Measurements from ENCODE around the gene BTBD10. TPM values are rescaled to one million over a fixed set of nuclear protein-coding genes. Genes with fewer than 3 reads are reported as not detected.
"Not testable (repeated sequence)": the region's sequence is repeated elsewhere in the genome, so short reads cannot be mapped to it uniquely, and the experiment has no call there.

Gene BTBD10
- total RNA-seq, 2 experiments from 2014 or later = 20.9 to 21.0 TPM

DNA sequence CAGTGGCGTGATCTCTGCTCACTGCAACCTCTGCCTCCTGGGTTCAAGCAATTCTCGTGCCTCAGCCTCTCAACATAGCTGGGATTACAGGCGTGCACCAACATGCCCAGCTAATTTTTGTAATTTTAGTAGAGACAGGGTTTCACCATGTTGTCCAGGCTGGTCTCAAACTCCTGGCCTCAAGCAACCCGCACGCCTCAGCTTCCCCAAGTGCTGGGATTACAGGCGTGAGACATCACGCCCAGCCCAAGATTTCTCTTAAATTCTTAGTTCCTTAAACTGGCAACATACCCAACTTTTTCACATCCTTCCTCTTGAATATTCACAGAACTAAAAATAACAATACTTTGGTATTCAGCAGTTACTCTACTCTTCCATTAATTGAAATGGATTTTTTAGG is 26.2 kb downstream of the BTBD10 start:
- H3K4me1 Mint-ChIP-seq (ENCODE audit: low read depth) = peaks cover 27% of the 10 kb centered on the region
- CTCF ChIA-PET = interaction anchor here (0.8 kb wide), 1 partner anchor 52 kb away, joined by 4 read pairs; no protein-coding TSS in a partner anchor
- H3K9me3 Mint-ChIP-seq; H3K4me3 Mint-ChIP-seq; H3K27me3 Mint-ChIP-seq (ENCODE audit: low read depth); DNase-seq; H3K36me3 Mint-ChIP-seq (ENCODE audit: low read depth); H3K27ac Mint-ChIP-seq: not testable (repeated sequence)
- intact Hi-C loops (cut with micrococcal nuclease) = loop anchor here (2.0 kb wide), 1 partner anchor 14 kb away; no protein-coding TSS in a partner anchor

GRCh38 chr11:13434247-13435205 is 28.5 kb downstream of the BTBD10 start:
- Mint-ChIP-seq H3K4me1 (ENCODE audit: low read depth) (peaks cover 36% of the 10 kb centered on the region), H3K36me3 (ENCODE audit: low read depth) (peaks cover 14% of the 10 kb centered on the region), H3K9me3 (no peaks in the 10 kb centered on the region), H3K27me3 (ENCODE audit: low read depth) (no peaks in the 10 kb centered on the region), H3K4me3 (no peak overlapping the region), H3K27ac (no peak overlapping the region)
- CTCF ChIA-PET = no interaction called here
- intact Hi-C loops (cut with micrococcal nuclease) = no loop called here
- DNase-seq = no peak

- intact Hi-C loops (cut with micrococcal nuclease) = no loop called here
- DNase-seq = no peak
- H3K9me3 Mint-ChIP-seq = peaks cover 5% of the 10 kb centered on the region
- H3K4me1 Mint-ChIP-seq (ENCODE audit: low read depth) = peaks cover 41% of the 10 kb centered on the region
- no peak overlapping the region for H3K4me3 Mint-ChIP-seq
- H3K27me3 Mint-ChIP-seq (ENCODE audit: low read depth) = no peaks in the 10 kb centered on the region
- H3K36me3 Mint-ChIP-seq (ENCODE audit: low read depth) = peaks cover 20% of the 10 kb centered on the region
- CTCF ChIA-PET = no interaction called here
- H3K27ac Mint-ChIP-seq = no peak overlapping the region
Observed at GRCh38 chr11:13433437-13433836, 29.6 kb downstream of the BTBD10 start.

- Mint-ChIP-seq H3K27ac (no peak overlapping the region), H3K4me1 (ENCODE audit: low read depth) (peaks cover 28% of the 10 kb centered on the region), H3K27me3 (ENCODE audit: low read depth) (no peaks in the 10 kb centered on the region)
Observed at GRCh38 chr11:13429836-13430235, 33.2 kb downstream of the BTBD10 start.

GRCh38 chr11:13429288-13429687 is 33.7 kb downstream of the BTBD10 start:
- no peaks in the 10 kb centered on the region for H3K27me3 Mint-ChIP-seq (ENCODE audit: low read depth)
- H3K36me3 Mint-ChIP-seq (ENCODE audit: low read depth) = peaks cover 31% of the 10 kb centered on the region
- peaks cover 26% of the 10 kb centered on the region for H3K4me1 Mint-ChIP-seq (ENCODE audit: low read depth)
- DNase-seq = no peak
- no peak overlapping the region for H3K4me3 Mint-ChIP-seq
- intact Hi-C loops (cut with micrococcal nuclease) = loop anchor here (2.0 kb wide), 1 partner anchor 34 kb away; the partner anchor contains the start of gene BTBD10
- peaks cover 14% of the 10 kb centered on the region for H3K9me3 Mint-ChIP-seq
- H3K27ac Mint-ChIP-seq = no peak overlapping the region
- CTCF ChIA-PET = no interaction called here

More at GRCh38 chr11:13429836-13430235, 33.2 kb downstream of the BTBD10 start:
- intact Hi-C loops (cut with micrococcal nuclease) = loop anchor here (2.0 kb wide), 1 partner anchor 33 kb away; the partner anchor contains the start of gene BTBD10
- Mint-ChIP-seq H3K9me3 (peaks cover 14% of the 10 kb centered on the region), H3K36me3 (ENCODE audit: low read depth) (peaks cover 31% of the 10 kb centered on the region), H3K4me3 (no peak overlapping the region)
- CTCF ChIA-PET = no interaction called here
- no peak for DNase-seq

GRCh38 chr11:13427440-13427839 is 35.6 kb downstream of the BTBD10 start:
- Mint-ChIP-seq H3K36me3 (ENCODE audit: low read depth) (peaks cover 31% of the 10 kb centered on the region), H3K27me3 (ENCODE audit: low read depth) (no peaks in the 10 kb centered on the region), H3K9me3 (peaks cover 14% of the 10 kb centered on the region), H3K4me3 (no peak overlapping the region), H3K4me1 (ENCODE audit: low read depth) (peaks cover 23% of the 10 kb centered on the region), H3K27ac (no peak overlapping the region)
- CTCF ChIA-PET = no interaction called here
- intact Hi-C loops (cut with micrococcal nuclease) = no loop called here
- DNase-seq = no peak

GRCh38 chr11:13423372-13423771 is 39.6 kb downstream of the BTBD10 start:
- intact Hi-C loops (cut with micrococcal nuclease) = no loop called here
- no peak for DNase-seq
- H3K36me3 Mint-ChIP-seq (ENCODE audit: low read depth) = peaks cover 12% of the 10 kb centered on the region
- H3K4me3 Mint-ChIP-seq = no peak overlapping the region
- H3K9me3 Mint-ChIP-seq = peaks cover 9% of the 10 kb centered on the region
- H3K27me3 Mint-ChIP-seq (ENCODE audit: low read depth) = no peaks in the 10 kb centered on the region
- H3K4me1 Mint-ChIP-seq (ENCODE audit: low read depth) = peaks cover 5% of the 10 kb centered on the region
- CTCF ChIA-PET = no interaction called here
- no peak overlapping the region for H3K27ac Mint-ChIP-seq

DNA sequence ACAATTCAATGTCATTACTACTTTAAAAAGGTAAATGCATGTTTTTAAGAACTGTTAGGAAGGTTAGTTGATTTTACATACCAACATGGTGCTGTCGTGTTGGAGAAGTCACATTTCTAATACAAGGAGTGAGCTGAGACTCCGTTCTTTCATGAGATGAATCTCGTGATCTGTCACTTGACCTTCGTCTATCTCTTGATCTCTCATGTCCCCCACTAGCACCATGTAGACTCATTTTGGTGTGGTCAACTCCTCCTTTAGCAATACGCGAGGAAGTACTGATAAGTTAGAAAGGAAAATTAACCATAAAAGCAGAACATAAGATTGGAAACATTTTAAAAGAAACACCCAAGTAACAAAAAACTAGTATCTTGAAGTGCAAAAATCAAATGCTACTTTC is 41.5 kb downstream of the BTBD10 start:
- Mint-ChIP-seq H3K4me3 (no peak overlapping the region), H3K27me3 (ENCODE audit: low read depth) (no peaks in the 10 kb centered on the region), H3K9me3 (no peaks in the 10 kb centered on the region), H3K4me1 (ENCODE audit: low read depth) (peaks cover 5% of the 10 kb centered on the region), H3K27ac (no peak overlapping the region), H3K36me3 (ENCODE audit: low read depth) (peaks cover 12% of the 10 kb centered on the region)
- CTCF ChIA-PET = interaction anchor here (0.7 kb wide), 2 partner anchors 16 to 764 kb away, joined by 3 read pairs; no protein-coding TSS in a partner anchor
- intact Hi-C loops (cut with micrococcal nuclease) = no loop called here
- DNase-seq = no peak

GRCh38 chr11:13415201-13415600 is 47.8 kb downstream of the BTBD10 start:
- intact Hi-C loops (cut with micrococcal nuclease) = no loop called here
- no peak overlapping the region for H3K4me3 Mint-ChIP-seq
- no peak for DNase-seq
- H3K9me3 Mint-ChIP-seq = no peaks in the 10 kb centered on the region
- CTCF ChIA-PET = no interaction called here
- H3K27me3 Mint-ChIP-seq (ENCODE audit: low read depth) = no peaks in the 10 kb centered on the region
- H3K36me3 Mint-ChIP-seq (ENCODE audit: low read depth) = peaks cover 24% of the 10 kb centered on the region
- H3K4me1 Mint-ChIP-seq (ENCODE audit: low read depth) = no peaks in the 10 kb centered on the region
- no peak overlapping the region for H3K27ac Mint-ChIP-seq

- Mint-ChIP-seq H3K27me3 (ENCODE audit: low read depth) (no peaks in the 10 kb centered on the region), H3K4me1 (ENCODE audit: low read depth) (no peaks in the 10 kb centered on the region), H3K9me3 (no peaks in the 10 kb centered on the region), H3K27ac (no peak overlapping the region), H3K36me3 (ENCODE audit: low read depth) (peaks cover 46% of the 10 kb centered on the region), H3K4me3 (no peak overlapping the region)
- CTCF ChIA-PET = no interaction called here
- no peak for DNase-seq
- intact Hi-C loops (cut with micrococcal nuclease) = no loop called here
Observed at GRCh38 chr11:13405220-13405619, 57.8 kb downstream of the BTBD10 start.

DNA sequence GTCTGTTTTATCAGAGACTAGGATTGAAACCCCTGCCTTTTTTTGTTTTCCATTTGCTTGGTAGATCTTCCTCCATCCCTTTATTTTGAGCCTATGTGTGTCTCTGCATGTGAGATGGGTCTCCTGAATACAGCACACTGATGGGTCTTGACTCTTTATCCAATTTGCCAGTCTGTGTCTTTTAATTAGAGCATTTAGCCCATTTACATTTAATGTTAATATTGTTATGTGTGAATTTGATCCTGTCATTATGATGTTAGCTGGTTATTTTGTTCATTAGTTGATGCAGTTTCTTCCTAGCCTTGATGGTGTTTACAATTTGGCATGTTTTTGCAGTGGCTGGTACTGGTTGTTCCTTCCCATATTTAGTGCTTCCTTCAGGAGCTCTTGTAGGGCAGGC is 64.7 kb downstream of the BTBD10 start:
- CTCF ChIA-PET; intact Hi-C loops (cut with micrococcal nuclease); H3K27ac Mint-ChIP-seq; H3K4me1 Mint-ChIP-seq (ENCODE audit: low read depth); H3K9me3 Mint-ChIP-seq; H3K4me3 Mint-ChIP-seq; H3K27me3 Mint-ChIP-seq (ENCODE audit: low read depth); DNase-seq: not testable (repeated sequence)
- H3K36me3 Mint-ChIP-seq (ENCODE audit: low read depth) = peaks cover 27% of the 10 kb centered on the region

DNA sequence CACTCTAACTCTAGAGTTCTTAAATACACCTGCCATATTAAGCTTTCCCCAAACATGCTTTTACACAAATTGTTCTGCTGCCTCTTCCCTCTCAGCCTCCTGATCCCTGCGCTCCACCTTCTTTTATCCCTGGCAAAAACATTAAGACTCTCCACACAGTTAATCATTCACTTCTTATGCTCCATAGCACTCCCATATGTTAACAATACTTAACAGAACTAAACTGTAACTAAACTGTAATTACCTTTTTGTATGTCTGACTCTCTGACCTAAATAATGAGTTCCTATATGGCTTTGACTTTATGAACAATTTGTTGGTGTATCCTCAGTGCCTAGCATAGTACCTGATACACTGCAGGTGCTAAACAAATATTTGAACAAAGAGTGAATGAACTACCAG is 71.8 kb downstream of the BTBD10 start:
- CTCF ChIA-PET = no interaction called here
- Mint-ChIP-seq H3K4me3 (no peak overlapping the region), H3K4me1 (ENCODE audit: low read depth) (peaks cover 2% of the 10 kb centered on the region), H3K9me3 (peaks cover under 1% of the 10 kb centered on the region), H3K27me3 (ENCODE audit: low read depth) (no peaks in the 10 kb centered on the region), H3K36me3 (ENCODE audit: low read depth) (peaks cover 13% of the 10 kb centered on the region), H3K27ac (peak overlapping the region; percentile 3)
- intact Hi-C loops (cut with micrococcal nuclease) = no loop called here
- DNase-seq = no peak

- H3K4me1 Mint-ChIP-seq (ENCODE audit: low read depth) = peaks cover 2% of the 10 kb centered on the region
- intact Hi-C loops (cut with micrococcal nuclease) = no loop called here
- H3K36me3 Mint-ChIP-seq (ENCODE audit: low read depth) = peaks cover 16% of the 10 kb centered on the region
- no peak overlapping the region for H3K4me3 Mint-ChIP-seq
- no peaks in the 10 kb centered on the region for H3K27me3 Mint-ChIP-seq (ENCODE audit: low read depth)
- no peaks in the 10 kb centered on the region for H3K9me3 Mint-ChIP-seq
- DNase-seq = no peak
- CTCF ChIA-PET = interaction anchor here (0.6 to 0.7 kb wide), 2 partner anchors 42 to 1491 kb away, joined by 3 read pairs; no protein-coding TSS in a partner anchor
- peak overlapping the region; percentile 33 for H3K27ac Mint-ChIP-seq
Observed at GRCh38 chr11:13388741-13389140, 74.3 kb downstream of the BTBD10 start.
